ENCODE results near the gene TAF10. TPM values are rescaled to one million over a fixed set of nuclear protein-coding genes. Genes with fewer than 3 reads are reported as not detected.

Gene TAF10
- polyA plus RNA-seq, 1 of the 3 experiments (the other 2 are of a cell fraction): 213 TPM

DNA sequence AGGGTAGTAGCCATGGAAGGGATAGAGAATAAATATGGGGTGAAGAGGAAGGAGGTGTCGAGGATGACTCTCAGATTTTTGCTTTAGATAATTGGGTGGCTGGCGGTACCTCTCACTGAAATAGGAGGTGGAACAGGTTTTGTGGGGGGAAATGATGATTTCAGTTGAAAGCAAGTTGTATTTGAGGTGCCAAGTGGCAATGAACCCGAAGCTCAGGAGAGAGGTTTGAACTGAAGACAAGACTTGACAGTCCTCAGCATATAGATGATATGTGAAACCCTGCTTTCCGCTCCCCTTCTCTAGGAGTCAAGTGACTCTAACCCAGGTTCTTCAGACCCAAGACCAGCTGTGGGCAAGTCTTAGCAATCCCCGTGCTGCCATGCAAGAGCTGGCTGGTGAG lies 42.3 kb downstream of the TAF10 start:
- no peak overlapping the region for H3K9ac ChIP-seq
- no peaks in the 10 kb centered on the region for H3K36me3 ChIP-seq (replicated peaks in 1 of 2; ENCODE audit: control insufficient read depth in 1 of 2, insufficient read depth in 2 of 2, low read length in 1 of 2)
- H2AFZ ChIP-seq (ENCODE audit: low read depth): no peak overlapping the region
- no peaks in the 10 kb centered on the region for H3F3A ChIP-seq (replicated peaks; ENCODE audit: insufficient read depth)
- POLR2A ChIA-PET: no interaction called here
- H3K4me2 ChIP-seq: no peak overlapping the region
- no peak for TF ChIP-seq RXRA (IDR thresholded peaks at IDR 0.05; ENCODE audit: borderline replicate concordance, low read depth)
- TF ChIP-seq MEF2A (IDR thresholded peaks at IDR 0.05; ENCODE audit: borderline replicate concordance, low read depth): no peak
- no peak for TF ChIP-seq GATA2 (CRISPR knock-in tag; IDR thresholded peaks at IDR 0.05)
- TF ChIP-seq CHD2 (IDR thresholded peaks at IDR 0.05; ENCODE audit: low read length, partially characterized antibody): no peak
- no peak for TF ChIP-seq SIN3A (IDR thresholded peaks at IDR 0.05; ENCODE audit: borderline replicate concordance, low read depth, low read length)
- no peak for TF ChIP-seq PBX3 (IDR thresholded peaks at IDR 0.05)
- TF ChIP-seq TEAD4 (IDR thresholded peaks at IDR 0.05; ENCODE audit: borderline replicate concordance, insufficient read depth): no peak
- no peak for TF ChIP-seq EP300 (IDR thresholded peaks at IDR 0.05; ENCODE audit: borderline replicate concordance in 1 of 2, low read depth in 1 of 2, low read length in 1 of 2)
- H3K4me1 ChIP-seq (ENCODE audit: control insufficient read depth in 1 of 2, insufficient read depth in 2 of 2, low read depth in 1 of 2, low read length in 1 of 2): peaks cover 4 to 11% of the 10 kb centered on the region in 2 experiments; a peak in 3 of 4 replicates
- H3K79me2 ChIP-seq (ENCODE audit: insufficient read depth): no peaks in the 10 kb centered on the region
- CTCF ChIA-PET: interaction anchor here (0.6 to 1.5 kb wide), 3 partner anchors 16 to 1057 kb away, joined by 3 to 6 read pairs (median 3); no protein-coding TSS in a partner anchor
- H3K9me3 ChIP-seq: no peaks in the 10 kb centered on the region
- H3K4me3 ChIP-seq (ENCODE audit: low read depth in 2 of 2, low read length in 1 of 2): no peak overlapping the region
- WGBS (ENCODE audit: low lambda C conversion rate): 84% methylated on average over 4 of the region's 5 CpGs
- DNase-seq: no peak
- no peaks in the 10 kb centered on the region for H4K20me1 ChIP-seq (ENCODE audit: insufficient read depth)
- H3K27me3 ChIP-seq (ENCODE audit: insufficient read depth): no peaks in the 10 kb centered on the region
- H3K27ac ChIP-seq (ENCODE audit: low read depth in 2 of 2, low read length in 1 of 2): no peak overlapping the region
- no peaks in the 10 kb centered on the region for H3K9me2 ChIP-seq

DNA sequence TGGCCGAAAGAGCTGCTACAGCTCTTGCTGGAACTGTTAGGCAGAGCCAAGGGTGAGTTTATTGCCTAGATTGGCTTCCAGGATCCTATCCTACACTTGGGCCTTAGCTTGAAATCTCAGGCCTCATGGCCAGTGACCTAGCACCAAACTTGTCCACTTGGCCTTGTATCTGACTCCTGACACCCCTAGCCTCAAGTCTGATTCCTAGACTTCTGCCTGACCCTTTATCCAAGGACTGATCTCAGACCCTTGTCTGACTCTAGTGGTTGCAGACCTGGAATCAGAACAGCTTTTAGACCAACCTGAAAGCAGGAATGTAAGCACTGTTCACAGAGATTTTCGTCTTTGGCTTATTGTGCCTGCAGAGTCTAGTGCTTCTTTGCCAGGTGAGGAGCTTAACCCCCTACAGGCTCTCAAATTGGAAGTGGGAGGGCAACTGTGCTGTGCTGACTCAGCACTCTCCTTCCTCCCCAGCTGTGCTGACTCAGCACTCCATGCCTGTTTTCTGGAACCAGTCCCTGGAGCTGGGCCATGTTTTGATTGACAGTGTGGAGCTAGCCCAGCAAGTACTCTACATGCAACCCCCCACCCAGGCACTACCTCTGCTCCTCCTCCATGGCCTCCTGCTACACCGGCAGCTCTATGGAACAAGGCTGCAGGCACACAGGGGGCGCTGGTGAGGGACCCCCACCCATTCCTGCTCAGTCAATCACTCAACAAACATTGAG lies 43.7 kb downstream of the TAF10 start:
- H2AFZ ChIP-seq (ENCODE audit: low read depth): no peak overlapping the region
- no peak overlapping the region for H3K4me3 ChIP-seq (ENCODE audit: low read depth in 2 of 2, low read length in 1 of 2)
- no peaks in the 10 kb centered on the region for H3K9me2 ChIP-seq
- no peaks in the 10 kb centered on the region for H3K27me3 ChIP-seq (ENCODE audit: insufficient read depth)
- CTCF ChIA-PET: interaction anchor here (0.9 to 1.1 kb wide), 4 partner anchors 12 to 189 kb away, joined by 3 to 4 read pairs (median 3); no protein-coding TSS in a partner anchor
- H3K9ac ChIP-seq: no peak overlapping the region
- no peaks in the 10 kb centered on the region for H3F3A ChIP-seq (replicated peaks; ENCODE audit: insufficient read depth)
- no peak for DNase-seq
- no peaks in the 10 kb centered on the region for H4K20me1 ChIP-seq (ENCODE audit: insufficient read depth)
- peaks cover 4 to 11% of the 10 kb centered on the region in 2 experiments; a peak in 3 of 4 replicates for H3K4me1 ChIP-seq (ENCODE audit: control insufficient read depth in 1 of 2, insufficient read depth in 2 of 2, low read depth in 1 of 2, low read length in 1 of 2)
- H3K4me2 ChIP-seq: peak overlapping the region; percentile 8; the same call in 1 of the 2 replicates
- POLR2A ChIA-PET: no interaction called here
- WGBS (ENCODE audit: low lambda C conversion rate): 98% methylated on average over 4 of the region's 4 CpGs
- no peaks in the 10 kb centered on the region for H3K9me3 ChIP-seq
- H3K36me3 ChIP-seq (replicated peaks in 1 of 2; ENCODE audit: control insufficient read depth in 1 of 2, insufficient read depth in 2 of 2, low read length in 1 of 2): no peaks in the 10 kb centered on the region
- H3K27ac ChIP-seq (ENCODE audit: low read depth in 2 of 2, low read length in 1 of 2): no peak overlapping the region
- H3K79me2 ChIP-seq (ENCODE audit: insufficient read depth): no peaks in the 10 kb centered on the region
- TF ChIP-seq POLR2AphosphoS5 (IDR thresholded peaks at IDR 0.05; ENCODE audit: low read depth, low read length) (peak; percentile 41; the same call in 1 of the 2 replicates), SMC3 (IDR thresholded peaks at IDR 0.05; ENCODE audit: low read depth, low read length) (no peak), MEF2A (IDR thresholded peaks at IDR 0.05; ENCODE audit: borderline replicate concordance, low read depth) (no peak), RFX5 (IDR thresholded peaks at IDR 0.05; ENCODE audit: low read length) (no peak), MXI1 (IDR thresholded peaks at IDR 0.05; ENCODE audit: low read depth, low read length) (no peak), REST (IDR thresholded peaks at IDR 0.05; ENCODE audit: low read depth, low read length) (no peak), TCF12 (IDR thresholded peaks at IDR 0.05) (peak; percentile 68), JUND (IDR thresholded peaks at IDR 0.05) (no peak), FOSL2 (IDR thresholded peaks at IDR 0.05; ENCODE audit: borderline replicate concordance, low read depth) (peak; percentile 54), FOXM1 (IDR thresholded peaks at IDR 0.05; ENCODE audit: low read depth) (no peak), TAF1 (IDR thresholded peaks at IDR 0.05; ENCODE audit: borderline replicate concordance, low read depth, low read length) (no peak), ELF1 (IDR thresholded peaks at IDR 0.05) (no peak)
- TF ChIP-seq, protein P1, sequence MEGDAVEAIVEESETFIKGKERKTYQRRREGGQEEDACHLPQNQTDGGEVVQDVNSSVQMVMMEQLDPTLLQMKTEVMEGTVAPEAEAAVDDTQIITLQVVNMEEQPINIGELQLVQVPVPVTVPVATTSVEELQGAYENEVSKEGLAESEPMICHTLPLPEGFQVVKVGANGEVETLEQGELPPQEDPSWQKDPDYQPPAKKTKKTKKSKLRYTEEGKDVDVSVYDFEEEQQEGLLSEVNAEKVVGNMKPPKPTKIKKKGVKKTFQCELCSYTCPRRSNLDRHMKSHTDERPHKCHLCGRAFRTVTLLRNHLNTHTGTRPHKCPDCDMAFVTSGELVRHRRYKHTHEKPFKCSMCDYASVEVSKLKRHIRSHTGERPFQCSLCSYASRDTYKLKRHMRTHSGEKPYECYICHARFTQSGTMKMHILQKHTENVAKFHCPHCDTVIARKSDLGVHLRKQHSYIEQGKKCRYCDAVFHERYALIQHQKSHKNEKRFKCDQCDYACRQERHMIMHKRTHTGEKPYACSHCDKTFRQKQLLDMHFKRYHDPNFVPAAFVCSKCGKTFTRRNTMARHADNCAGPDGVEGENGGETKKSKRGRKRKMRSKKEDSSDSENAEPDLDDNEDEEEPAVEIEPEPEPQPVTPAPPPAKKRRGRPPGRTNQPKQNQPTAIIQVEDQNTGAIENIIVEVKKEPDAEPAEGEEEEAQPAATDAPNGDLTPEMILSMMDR (IDR thresholded peaks at IDR 0.05): peak; percentile 25; the same call in 1 of the 2 replicates

All from SK-N-SH (cell line).